ENCODE results near the gene RLBP1. TPM values are rescaled to one million over a fixed set of nuclear protein-coding genes. Genes with fewer than 3 reads are reported as not detected.
A peak's percentile ranks its signal among the peaks of the same experiment; 100 is the strongest.

Gene RLBP1
- total and polyA plus RNA-seq, 2 of the 4 experiments (the other 2 are of a cell fraction) = not detected

DNA sequence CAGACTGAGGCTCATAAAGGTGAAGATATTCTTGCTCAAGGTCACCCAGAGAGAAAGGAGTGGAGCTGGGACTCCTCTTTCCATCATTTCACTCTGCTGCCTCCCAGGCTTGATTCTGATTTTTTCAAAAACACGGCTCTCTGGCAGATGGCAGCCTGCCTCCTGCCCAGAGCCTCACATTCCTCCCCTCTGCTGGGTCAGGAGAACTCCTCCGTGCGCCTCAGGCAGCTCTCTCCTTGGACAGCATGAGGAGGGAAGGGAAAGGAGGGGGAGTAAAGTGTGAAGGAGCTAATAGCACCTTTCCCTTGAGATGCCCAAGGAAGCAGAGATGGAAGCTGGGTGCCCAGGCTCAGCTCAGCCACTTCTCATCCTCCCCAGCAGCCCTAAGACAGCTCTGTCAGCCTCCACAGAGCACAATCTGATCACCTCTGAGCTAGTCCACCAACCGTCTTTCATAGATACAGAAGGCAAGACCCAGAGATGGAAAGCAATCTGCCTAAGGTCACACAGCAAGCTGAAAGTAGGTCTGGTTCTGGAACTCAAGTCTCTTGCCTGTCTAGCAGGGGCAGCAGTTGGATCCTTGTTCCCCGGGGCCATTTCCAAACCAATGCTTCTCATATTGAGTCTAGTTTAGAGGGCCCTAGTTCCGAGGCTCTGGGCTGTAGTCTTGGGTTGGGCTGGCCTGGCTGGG is 3.5 kb downstream of the RLBP1 start:
- Histone ChIP-seq H4K20me1 (ENCODE audit: insufficient read depth, low read length) (no peaks in the 10 kb centered on the region), H4K91ac (ENCODE audit: insufficient read depth, low read depth, low read length) (no peak overlapping the region), H3K4me1 (ENCODE audit: control insufficient read depth, insufficient read depth, low read length) (no peaks in the 10 kb centered on the region), H3K36me3 (ENCODE audit: control insufficient read depth, insufficient read depth, low read length) (no peaks in the 10 kb centered on the region), H3K27me3 (ENCODE audit: control insufficient read depth, insufficient read depth, low read length) (peaks cover 32% of the 10 kb centered on the region), H3K79me1 (ENCODE audit: low read depth in 1 of 2, low read length in 2 of 2) (no peaks in the 10 kb centered on the region), H3K14ac (replicated peaks; ENCODE audit: low read depth, low read length) (no peak overlapping the region), H3K56ac (ENCODE audit: extremely low read depth, insufficient read depth, low read length) (no peak overlapping the region), H3K9me3 (ENCODE audit: control insufficient read depth, insufficient read depth, low read length) (no peaks in the 10 kb centered on the region), H3K9ac (ENCODE audit: low read depth, low read length) (no peak overlapping the region), H4K8ac (ENCODE audit: low read depth in 2 of 2, low read length in 2 of 2) (no peak overlapping the region), H2BK15ac (ENCODE audit: low read depth, low read length) (no peak overlapping the region), H3K4ac (ENCODE audit: low read depth, low read length) (no peak overlapping the region), H2AK5ac (ENCODE audit: low read depth, low read length) (no peak overlapping the region), H3K23ac (ENCODE audit: low read depth, low read length) (no peak overlapping the region), H3K27ac (ENCODE audit: insufficient read depth, low read length) (no peak overlapping the region), H2BK20ac (ENCODE audit: low read depth, low read length) (no peak overlapping the region), H3K4me2 (ENCODE audit: low read depth, low read length) (no peak overlapping the region), H2AFZ (replicated peaks; ENCODE audit: low read length, poor library complexity) (peak overlapping the region; percentile 5), H2AK9ac (replicated peaks; ENCODE audit: low read depth, low read length, poor library complexity) (no peak overlapping the region), H3K9me1 (ENCODE audit: insufficient read depth, low read length) (no peaks in the 10 kb centered on the region), H2BK5ac (ENCODE audit: low read depth, low read length, poor library complexity, severe bottlenecking) (no peak overlapping the region), H2BK120ac (ENCODE audit: low read depth, low read length) (no peak overlapping the region), H4K5ac (ENCODE audit: low read depth, low read length) (no peak overlapping the region), H3K18ac (ENCODE audit: low read depth, low read length) (no peak overlapping the region), H3K4me3 (ENCODE audit: insufficient read depth, low read depth, low read length) (no peak overlapping the region)
- in situ Hi-C loops (cut with MboI; ENCODE audit: low sequenced_read_pairs) = no loop called here
- ChIA-PET CTCF (interaction anchor here (1.7 kb wide), 1 partner anchor 10 kb away, joined by 5 read pairs; no protein-coding TSS in a partner anchor), POLR2A (ENCODE audit: unreplicated experiment) (no interaction called here)
- intact Hi-C loops (cut with micrococcal nuclease) = no loop called here
- WGBS, 2 experiments (ENCODE audit: extremely low coverage in 2 of 2, insufficient read length in 1 of 2) = 61% methylated on average over 2 of the region's 6 CpGs; no CpG with 5 or more reads in 1 of the 2 experiments
- no peak for ATAC-seq (ENCODE audit: low read depth)
- dilution Hi-C loops (cut with HindIII; ENCODE audit: low sequenced_read_pairs, unreplicated experiment) = no loop called here
- TF ChIP-seq SMC3 (IDR thresholded peaks at IDR 0.05; ENCODE audit: low read depth, low read length) = no peak
- no peak for TF ChIP-seq BHLHE40 (IDR thresholded peaks at IDR 0.05; ENCODE audit: low read depth, low read length)
- no peak for TF ChIP-seq CTCF (conservative IDR thresholded peaks at IDR 0.05; ENCODE audit: low read depth, low read length)
- TF ChIP-seq RCOR1 (IDR thresholded peaks at IDR 0.05; ENCODE audit: insufficient replicate concordance, low read length) = no peak
- no peak for TF ChIP-seq POLR2A (IDR thresholded peaks at IDR 0.05; ENCODE audit: low read depth, low read length)
- no peak for TF ChIP-seq FOS (IDR thresholded peaks at IDR 0.05; ENCODE audit: low read depth, low read length)
- no peak for TF ChIP-seq CEBPB (IDR thresholded peaks at IDR 0.05; ENCODE audit: low read depth, low read length)
- TF ChIP-seq CHD1 (IDR thresholded peaks at IDR 0.05; ENCODE audit: low read depth, low read length) = no peak
- TF ChIP-seq, protein P1, sequence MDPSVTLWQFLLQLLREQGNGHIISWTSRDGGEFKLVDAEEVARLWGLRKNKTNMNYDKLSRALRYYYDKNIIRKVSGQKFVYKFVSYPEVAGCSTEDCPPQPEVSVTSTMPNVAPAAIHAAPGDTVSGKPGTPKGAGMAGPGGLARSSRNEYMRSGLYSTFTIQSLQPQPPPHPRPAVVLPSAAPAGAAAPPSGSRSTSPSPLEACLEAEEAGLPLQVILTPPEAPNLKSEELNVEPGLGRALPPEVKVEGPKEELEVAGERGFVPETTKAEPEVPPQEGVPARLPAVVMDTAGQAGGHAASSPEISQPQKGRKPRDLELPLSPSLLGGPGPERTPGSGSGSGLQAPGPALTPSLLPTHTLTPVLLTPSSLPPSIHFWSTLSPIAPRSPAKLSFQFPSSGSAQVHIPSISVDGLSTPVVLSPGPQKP (IDR thresholded peaks at IDR 0.05; ENCODE audit: borderline replicate concordance, low read depth, low read length) = no peak
- TF ChIP-seq MAFK (IDR thresholded peaks at IDR 0.05; ENCODE audit: low read depth, low read length) = no peak
- TF ChIP-seq RAD21 (IDR thresholded peaks at IDR 0.05; ENCODE audit: low read length) = no peak
- TF ChIP-seq NFE2L2 (IDR thresholded peaks at IDR 0.05; ENCODE audit: low read depth, low read length) = no peak
- no peak for TF ChIP-seq MXI1 (IDR thresholded peaks at IDR 0.05; ENCODE audit: borderline replicate concordance, low read depth, low read length)
- TF ChIP-seq, protein P2, sequence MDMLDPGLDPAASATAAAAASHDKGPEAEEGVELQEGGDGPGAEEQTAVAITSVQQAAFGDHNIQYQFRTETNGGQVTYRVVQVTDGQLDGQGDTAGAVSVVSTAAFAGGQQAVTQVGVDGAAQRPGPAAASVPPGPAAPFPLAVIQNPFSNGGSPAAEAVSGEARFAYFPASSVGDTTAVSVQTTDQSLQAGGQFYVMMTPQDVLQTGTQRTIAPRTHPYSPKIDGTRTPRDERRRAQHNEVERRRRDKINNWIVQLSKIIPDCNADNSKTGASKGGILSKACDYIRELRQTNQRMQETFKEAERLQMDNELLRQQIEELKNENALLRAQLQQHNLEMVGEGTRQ (IDR thresholded peaks at IDR 0.05; ENCODE audit: low read depth, low read length) = no peak
- TF ChIP-seq RFX5 (IDR thresholded peaks at IDR 0.05; ENCODE audit: low read depth, low read length) = no peak
- no peak for TF ChIP-seq MAZ (IDR thresholded peaks at IDR 0.05; ENCODE audit: borderline replicate concordance, low read depth, low read length)
- BruUV-seq (replicated peaks) = no TSS peak
- no peak for DNase-seq
